ENCODE measurements around the gene ELOVL2. TPM values are rescaled to one million over a fixed set of nuclear protein-coding genes. Genes with fewer than 3 reads are reported as not detected.

The ELOVL2 gene
- total RNA-seq, 2 donors from 2014 or later, result 2.9 to 3.0 TPM

DNA sequence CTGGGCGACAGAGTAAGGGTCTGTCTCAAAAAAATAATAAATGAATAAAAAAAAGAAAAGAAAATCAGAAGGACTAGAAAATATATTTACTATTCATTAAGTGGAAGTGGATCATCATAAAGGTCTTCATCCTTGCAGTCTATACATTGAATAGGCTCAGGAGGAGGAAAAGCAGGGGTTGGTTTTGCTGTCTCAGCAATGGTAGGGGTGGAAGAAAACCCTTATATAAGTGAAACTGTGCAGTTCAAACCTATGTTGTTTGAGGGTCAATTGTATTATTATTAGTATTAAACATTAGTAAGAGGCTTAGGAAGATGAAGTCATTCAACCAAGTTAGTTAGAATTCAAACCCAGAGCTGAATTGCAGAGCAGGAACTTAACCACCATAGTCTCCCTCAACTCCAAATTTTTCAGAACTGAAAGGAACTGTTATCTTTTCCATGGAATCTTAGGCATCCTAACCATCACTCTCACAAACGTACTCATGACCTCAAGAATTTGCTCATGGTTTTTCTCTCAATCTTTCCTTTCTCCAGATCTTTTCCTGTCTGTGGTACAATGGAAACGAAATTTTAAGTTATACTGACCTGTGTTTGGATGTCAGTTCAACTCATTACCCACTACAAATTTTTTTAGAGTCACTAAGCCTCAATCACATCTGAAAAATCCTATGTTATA, 41.8 kb upstream of the ELOVL2 start:
- intact Hi-C loops (cut with DNase I), result no loop called here
- H3K4me3 ChIP-seq, result no peak overlapping the region

DNA sequence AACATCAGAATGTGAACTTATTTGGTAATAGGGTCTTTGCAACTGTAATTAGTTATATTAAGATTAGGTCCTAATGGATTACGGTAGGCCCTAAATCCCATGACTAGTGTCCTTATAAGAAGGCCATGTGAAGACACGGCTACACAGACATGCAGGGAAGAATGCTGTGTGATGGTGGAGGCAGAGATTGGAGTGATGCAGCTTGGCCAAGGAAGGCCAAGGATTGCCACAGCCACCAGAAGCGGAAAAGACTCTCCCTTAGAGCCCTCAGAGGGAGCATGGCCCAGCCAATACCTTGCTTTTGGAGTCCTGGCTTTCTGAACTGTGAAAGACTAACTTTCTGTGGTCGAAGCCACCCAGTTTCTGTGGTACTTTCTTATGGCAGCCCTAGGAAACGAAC, 39.9 kb upstream of the ELOVL2 start:
- intact Hi-C loops (cut with DNase I), result no loop called here
- Histone ChIP-seq H3K27me3 (no peaks in the 10 kb centered on the region), H3K36me3 (replicated peaks in 1 of 2; ENCODE audit: insufficient read depth in 1 of 2, low read depth in 2 of 2) (no peaks in the 10 kb centered on the region), H3K9me3 (no peaks in the 10 kb centered on the region), H3K4me1 (no peaks in the 10 kb centered on the region), H3K4me3 (no peak overlapping the region), H3K27ac (no peak overlapping the region)
- no peak for TF ChIP-seq POLR2A (IDR thresholded peaks at IDR 0.05)
- TF ChIP-seq, protein P1, sequence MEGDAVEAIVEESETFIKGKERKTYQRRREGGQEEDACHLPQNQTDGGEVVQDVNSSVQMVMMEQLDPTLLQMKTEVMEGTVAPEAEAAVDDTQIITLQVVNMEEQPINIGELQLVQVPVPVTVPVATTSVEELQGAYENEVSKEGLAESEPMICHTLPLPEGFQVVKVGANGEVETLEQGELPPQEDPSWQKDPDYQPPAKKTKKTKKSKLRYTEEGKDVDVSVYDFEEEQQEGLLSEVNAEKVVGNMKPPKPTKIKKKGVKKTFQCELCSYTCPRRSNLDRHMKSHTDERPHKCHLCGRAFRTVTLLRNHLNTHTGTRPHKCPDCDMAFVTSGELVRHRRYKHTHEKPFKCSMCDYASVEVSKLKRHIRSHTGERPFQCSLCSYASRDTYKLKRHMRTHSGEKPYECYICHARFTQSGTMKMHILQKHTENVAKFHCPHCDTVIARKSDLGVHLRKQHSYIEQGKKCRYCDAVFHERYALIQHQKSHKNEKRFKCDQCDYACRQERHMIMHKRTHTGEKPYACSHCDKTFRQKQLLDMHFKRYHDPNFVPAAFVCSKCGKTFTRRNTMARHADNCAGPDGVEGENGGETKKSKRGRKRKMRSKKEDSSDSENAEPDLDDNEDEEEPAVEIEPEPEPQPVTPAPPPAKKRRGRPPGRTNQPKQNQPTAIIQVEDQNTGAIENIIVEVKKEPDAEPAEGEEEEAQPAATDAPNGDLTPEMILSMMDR (IDR thresholded peaks at IDR 0.05), result no peak
- no peak for DNase-seq
- ATAC-seq, result no peak
- WGBS, 2 donors, result 76 to 87% methylated on average over 5 of the region's 5 CpGs

More for the DNA sequence above, 41.8 kb upstream of the ELOVL2 start:
- H3K27me3 ChIP-seq, result no peaks in the 10 kb centered on the region
- H3K36me3 ChIP-seq (replicated peaks in 1 of 2; ENCODE audit: insufficient read depth in 1 of 2, low read depth in 2 of 2), result no peaks in the 10 kb centered on the region
- no peak overlapping the region for H3K27ac ChIP-seq
- no peaks in the 10 kb centered on the region for H3K4me1 ChIP-seq
- no peaks in the 10 kb centered on the region for H3K9me3 ChIP-seq
- ATAC-seq (no peak), DNase-seq (no peak)
- WGBS, 2 donors, result 41 to 46% methylated on average over 3 of the region's 3 CpGs
- TF ChIP-seq, protein P1 (IDR thresholded peaks at IDR 0.05), result no peak
- no peak for TF ChIP-seq POLR2A (IDR thresholded peaks at IDR 0.05)

DNA sequence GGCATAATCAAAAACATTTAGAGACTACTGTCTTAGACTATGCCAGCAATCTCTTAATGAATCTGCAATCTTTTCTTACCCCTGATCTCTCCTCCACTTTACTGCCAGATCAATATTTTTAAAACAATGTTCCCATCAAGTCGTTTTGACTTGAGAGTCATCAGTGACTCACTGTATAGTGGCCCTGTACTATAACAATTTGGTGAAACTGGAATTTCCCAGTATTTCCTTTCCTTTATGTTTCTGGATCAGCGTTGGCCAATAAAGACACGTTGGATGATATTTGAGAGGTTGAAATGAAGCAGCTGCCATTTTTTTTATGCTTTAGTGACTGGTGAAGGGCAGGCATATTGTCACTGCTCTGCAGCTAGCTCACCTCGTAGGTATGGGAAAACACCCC, 39.4 kb upstream of the ELOVL2 start:
- Histone ChIP-seq H3K4me3 (no peak overlapping the region), H3K36me3 (replicated peaks in 1 of 2; ENCODE audit: insufficient read depth in 1 of 2, low read depth in 2 of 2) (no peaks in the 10 kb centered on the region), H3K27me3 (no peaks in the 10 kb centered on the region), H3K27ac (no peak overlapping the region), H3K9me3 (no peaks in the 10 kb centered on the region), H3K4me1 (no peaks in the 10 kb centered on the region)
- no peak for TF ChIP-seq POLR2A (IDR thresholded peaks at IDR 0.05)
- TF ChIP-seq, protein P1 (IDR thresholded peaks at IDR 0.05), result no peak
- intact Hi-C loops (cut with DNase I), result no loop called here
- 58 to 69% methylated on average over 4 of the region's 4 CpGs for WGBS, 2 donors
- ATAC-seq (no peak), DNase-seq (no peak)

DNA sequence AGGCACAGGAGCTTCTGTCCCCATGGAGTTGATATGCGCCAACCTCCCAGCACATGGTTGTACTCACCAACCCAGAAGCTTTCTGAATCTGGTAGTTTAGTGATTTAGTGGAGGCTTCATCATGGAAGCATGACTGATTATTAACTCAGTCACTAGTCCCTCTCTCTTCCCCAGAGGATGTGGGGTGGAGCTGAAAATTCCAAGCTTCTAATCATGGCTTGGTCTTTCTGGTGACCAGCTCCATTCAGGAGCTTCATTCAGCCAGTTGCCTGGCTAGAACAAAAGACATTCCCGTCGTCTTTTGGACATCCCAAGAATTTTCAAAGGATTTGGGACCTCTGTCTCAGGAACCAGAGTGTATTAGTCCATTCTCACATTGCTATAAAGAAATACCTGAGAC, 36.2 kb upstream of the ELOVL2 start:
- H3K27ac ChIP-seq, result no peak overlapping the region
- 48 to 63% methylated on average over 3 of the region's 3 CpGs for WGBS, 2 donors
- ATAC-seq, result no peak
- intact Hi-C loops (cut with DNase I), result no loop called here
- no peak for DNase-seq
- TF ChIP-seq, protein P1 (IDR thresholded peaks at IDR 0.05), result no peak
- TF ChIP-seq POLR2A (IDR thresholded peaks at IDR 0.05), result no peak
- H3K27me3 ChIP-seq, result no peaks in the 10 kb centered on the region
- no peaks in the 10 kb centered on the region for H3K4me1 ChIP-seq
- no peak overlapping the region for H3K4me3 ChIP-seq
- no peaks in the 10 kb centered on the region for H3K9me3 ChIP-seq
- no peaks in the 10 kb centered on the region for H3K36me3 ChIP-seq (replicated peaks in 1 of 2; ENCODE audit: insufficient read depth in 1 of 2, low read depth in 2 of 2)

DNA sequence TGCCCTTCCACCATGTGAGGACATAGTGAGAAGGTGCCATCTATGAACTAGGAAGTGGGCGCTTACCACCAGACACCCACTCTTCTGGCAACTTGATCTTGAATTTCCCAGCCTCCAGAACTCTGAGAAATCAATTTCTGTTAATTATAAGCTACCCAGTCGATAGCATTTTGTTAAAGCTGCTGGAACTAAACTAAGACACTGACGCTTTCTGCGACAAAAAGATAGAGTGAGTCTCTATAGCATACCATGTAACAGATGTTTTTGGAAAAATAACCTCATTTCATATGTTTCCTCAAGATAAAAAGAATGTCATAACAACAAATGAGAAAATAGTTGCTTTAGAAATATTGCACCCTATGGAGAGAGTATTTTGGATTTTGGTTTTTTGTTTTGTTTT, 34.2 kb upstream of the ELOVL2 start:
- intact Hi-C loops (cut with DNase I), result no loop called here
- TF ChIP-seq, protein P1 (IDR thresholded peaks at IDR 0.05), result no peak
- no peak for TF ChIP-seq POLR2A (IDR thresholded peaks at IDR 0.05)
- ATAC-seq, result no peak
- H3K4me1 ChIP-seq, result no peaks in the 10 kb centered on the region
- H3K27ac ChIP-seq, result no peak overlapping the region
- no peak overlapping the region for H3K4me3 ChIP-seq
- no peak for DNase-seq
- no peaks in the 10 kb centered on the region for H3K27me3 ChIP-seq
- H3K36me3 ChIP-seq (replicated peaks in 1 of 2; ENCODE audit: insufficient read depth in 1 of 2, low read depth in 2 of 2), result no peaks in the 10 kb centered on the region
- no peaks in the 10 kb centered on the region for H3K9me3 ChIP-seq
- 55 to 62% methylated on average over 4 of the region's 4 CpGs for WGBS, 2 donors

All from body of pancreas (tissue), 4 donors.